CD4-positive, alpha-beta T cell treated with Interferon gamma for 1 hour (primary cell): Measurements from ENCODE around the gene SEC23B.
"Not testable (repeated sequence)": the region's sequence is repeated elsewhere in the genome, so short reads cannot be mapped to it uniquely, and the experiment has no call there.

ENCODE experiments used
- DNase-seq: peaks from one replicate; pipeline ENCODE4 v3.0.0-alpha.2; 2020

Gene SEC23B

GRCh38 chr20:18507218-18508191, at the start of gene SEC23B:
Gene SEC23B, plus strand, starts transcription at chr20:18507940. Its CDS starts 2,896 bp downstream, at chr20:18510836.
- peak; percentile 99 for DNase-seq

- no peak for DNase-seq
Measured at GRCh38 chr20:18465536-18466200, 42.1 kb upstream of the SEC23B start.

- DNase-seq, result no peak
Measured at GRCh38 chr20:18466574-18466893, 41.2 kb upstream of the SEC23B start.

GRCh38 chr20:18466894-18467730, 40.6 kb upstream of the SEC23B start, which contains the start of the genes DZANK1 and POLR3F:
Gene DZANK1, minus strand, starts transcription at chr20:18467030. Its CDS starts 1,672 bp downstream, at chr20:18465358.
Gene POLR3F, plus strand, starts transcription at chr20:18467390. Its CDS starts 117 bp downstream, at chr20:18467507.
- peak; percentile 93 for DNase-seq

GRCh38 chr20:18477218-18477617, 30.5 kb upstream of the SEC23B start:
- no peak for DNase-seq

GRCh38 chr20:18477821-18478220, 29.9 kb upstream of the SEC23B start:
- DNase-seq, result no peak

GRCh38 chr20:18481596-18481995, 26.1 kb upstream of the SEC23B start:
- no peak for DNase-seq

GRCh38 chr20:18488301-18488700, 19.4 kb upstream of the SEC23B start:
- DNase-seq, result no peak

- no peak for DNase-seq
Measured at GRCh38 chr20:18496042-18496441, 11.7 kb upstream of the SEC23B start.

GRCh38 chr20:18496740-18497592, 10.8 kb upstream of the SEC23B start, which contains the start of gene RBBP9:
Gene RBBP9, minus strand, starts transcription at chr20:18497225. Its CDS starts 58 bp downstream, at chr20:18497167.
- peak; percentile 77 for DNase-seq

- DNase-seq, result no peak
Measured at GRCh38 chr20:18497603-18498002, 10.1 kb upstream of the SEC23B start.

- not testable (repeated sequence) for DNase-seq
Measured at GRCh38 chr20:18501672-18502071, 6.1 kb upstream of the SEC23B start.

GRCh38 chr20:18504479-18505060, 3.2 kb upstream of the SEC23B start:
- DNase-seq, result peak; percentile 51

GRCh38 chr20:18506744-18507143, 996 bp upstream of the SEC23B start:
- peak; percentile 4 for DNase-seq

- no peak for DNase-seq
Measured at GRCh38 chr20:18511571-18511970, 3.8 kb downstream of the SEC23B start.

GRCh38 chr20:18513208-18513607, 5.5 kb downstream of the SEC23B start:
- DNase-seq, result no peak

GRCh38 chr20:18514127-18514526, 6.4 kb downstream of the SEC23B start:
- DNase-seq, result no peak

- DNase-seq, result no peak
Measured at GRCh38 chr20:18515973-18516372, 8.2 kb downstream of the SEC23B start.

GRCh38 chr20:18522066-18522465, 14.3 kb downstream of the SEC23B start:
- DNase-seq, result not testable (repeated sequence)

GRCh38 chr20:18523066-18523465, 15.3 kb downstream of the SEC23B start:
- DNase-seq, result no peak

GRCh38 chr20:18524646-18525045, 16.9 kb downstream of the SEC23B start:
- DNase-seq, result no peak
